Superior temporal gyrus (tissue), 1 donor: ENCODE measurements around the gene FYB1.
"Not testable (repeated sequence)": the region's sequence is repeated elsewhere in the genome, so short reads cannot be mapped to it uniquely, and the experiment has no call there.

Source experiments
- DNase-seq: peaks from one replicate; pipeline ENCODE4 v3.0.0-alpha.2; 2016; ENCODE audit errors: extremely low spot score

FYB1 gene

DNA sequence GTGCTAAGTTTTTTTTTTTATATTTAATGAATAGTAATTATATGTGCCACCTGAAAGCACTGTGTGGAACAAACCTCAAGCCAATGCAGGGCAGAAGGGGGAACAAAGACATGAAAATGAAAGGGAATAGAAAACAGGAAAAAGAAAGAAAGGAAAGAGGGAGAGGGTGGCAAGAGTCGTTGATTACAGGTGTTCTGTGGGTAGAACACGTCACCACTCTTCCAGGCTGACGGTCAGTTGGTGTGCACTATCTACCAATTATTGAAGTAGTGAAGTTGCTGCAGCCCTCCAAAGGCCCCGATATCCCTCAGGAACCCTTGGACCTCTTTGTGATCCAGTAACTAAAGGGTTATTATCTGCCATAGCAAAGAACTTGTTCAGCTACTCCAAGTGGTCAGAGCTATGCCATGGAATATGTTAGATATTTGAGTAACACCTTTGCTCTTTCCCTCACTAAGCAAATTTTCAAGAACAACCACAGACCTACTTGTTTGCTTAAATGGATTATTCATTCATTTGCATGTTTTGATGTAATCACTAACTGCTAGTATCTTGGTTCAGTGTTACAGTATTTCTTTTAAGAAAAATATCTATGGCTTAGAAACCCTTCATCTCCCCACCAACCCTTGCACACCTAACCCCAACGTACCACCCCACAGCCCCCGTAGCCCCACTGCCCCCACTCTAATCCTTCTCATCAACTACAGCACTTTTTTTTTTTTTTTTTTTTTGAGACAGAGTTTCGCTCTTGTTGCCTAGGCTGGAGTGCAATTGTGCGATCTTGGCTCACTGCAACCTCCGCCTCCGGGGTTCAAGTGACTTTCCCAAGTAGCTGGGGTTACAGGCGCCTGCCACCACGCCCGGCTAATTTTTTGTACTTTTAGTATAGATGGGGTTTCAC is 31.3 kb downstream of the FYB1 start:
- DNase-seq, result no peak

DNA sequence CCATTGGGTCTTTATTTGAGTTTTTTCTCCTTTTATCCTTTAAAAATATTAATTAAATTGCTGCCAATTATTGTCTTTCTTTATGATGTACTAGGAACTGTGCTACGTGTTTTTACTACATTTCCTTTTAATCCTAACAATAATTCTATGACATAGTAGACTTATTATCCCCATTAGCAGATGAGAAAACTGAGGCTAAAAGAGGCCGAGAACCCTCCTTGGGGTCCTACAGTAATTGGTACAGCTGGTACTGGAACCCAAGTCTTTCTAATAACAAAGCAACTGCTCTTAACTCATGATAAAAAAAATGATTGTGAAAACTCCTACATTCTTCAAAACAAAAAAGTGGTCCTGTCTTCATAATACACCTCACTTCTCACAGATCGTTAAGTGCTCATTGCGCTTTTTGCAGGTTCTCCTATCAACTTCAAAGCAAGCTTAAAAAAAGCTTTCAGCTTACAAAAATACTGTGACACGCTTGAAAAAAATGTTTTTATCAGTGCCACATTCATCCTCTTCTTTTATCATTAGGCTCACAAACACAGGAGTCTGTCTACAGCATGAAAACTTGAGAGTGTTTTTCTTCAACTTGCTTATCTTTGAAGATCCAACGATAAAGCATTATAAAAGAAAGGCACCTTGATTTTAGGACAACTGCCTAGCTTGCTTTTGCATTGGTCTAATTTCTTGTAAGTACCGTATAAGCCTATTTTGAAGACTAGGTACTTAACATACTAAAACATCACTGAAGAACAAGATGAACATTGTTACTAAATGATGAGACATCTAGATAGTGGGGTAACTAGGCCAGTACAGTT is 32.4 kb downstream of the FYB1 start:
- no peak for DNase-seq

DNA sequence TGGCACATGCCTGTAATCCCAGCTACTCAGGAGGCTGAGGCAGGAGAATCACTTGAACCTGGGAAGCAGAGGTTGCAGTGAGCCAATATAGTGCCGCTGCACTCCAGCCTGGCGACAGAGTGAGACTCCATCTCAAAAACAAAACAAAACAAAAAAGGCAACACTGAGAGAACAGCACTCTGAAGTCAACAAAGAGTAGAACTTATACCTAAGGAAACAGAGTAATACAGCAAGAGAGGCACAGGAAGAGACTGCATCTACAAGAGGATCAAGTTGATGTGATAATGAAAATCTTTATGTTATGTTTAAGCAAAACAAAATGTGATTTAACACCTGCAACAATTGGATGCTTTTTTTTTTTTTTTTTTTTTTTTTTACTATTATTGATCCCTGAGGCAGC is 33.1 kb downstream of the FYB1 start:
- no peak for DNase-seq

DNA sequence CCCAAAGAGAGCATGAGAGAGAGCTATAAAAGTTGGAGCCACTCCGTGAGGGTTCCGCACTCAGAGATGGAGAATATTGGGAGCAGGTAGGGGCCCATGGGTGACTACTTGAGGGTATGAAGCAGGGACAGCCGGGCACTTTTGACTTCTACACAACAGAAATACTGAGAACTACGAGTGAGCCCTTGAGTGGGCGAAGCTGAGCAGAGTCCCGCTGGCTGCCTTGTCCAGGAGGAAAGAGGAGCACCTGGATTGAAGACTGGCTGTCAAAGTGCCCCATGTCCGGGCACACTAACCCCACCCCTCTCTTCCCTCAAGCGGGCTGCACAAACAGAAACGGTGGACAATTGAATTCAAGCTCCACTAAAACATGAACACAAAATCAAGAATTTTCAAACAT is 33.6 kb downstream of the FYB1 start:
- no peak for DNase-seq

DNA sequence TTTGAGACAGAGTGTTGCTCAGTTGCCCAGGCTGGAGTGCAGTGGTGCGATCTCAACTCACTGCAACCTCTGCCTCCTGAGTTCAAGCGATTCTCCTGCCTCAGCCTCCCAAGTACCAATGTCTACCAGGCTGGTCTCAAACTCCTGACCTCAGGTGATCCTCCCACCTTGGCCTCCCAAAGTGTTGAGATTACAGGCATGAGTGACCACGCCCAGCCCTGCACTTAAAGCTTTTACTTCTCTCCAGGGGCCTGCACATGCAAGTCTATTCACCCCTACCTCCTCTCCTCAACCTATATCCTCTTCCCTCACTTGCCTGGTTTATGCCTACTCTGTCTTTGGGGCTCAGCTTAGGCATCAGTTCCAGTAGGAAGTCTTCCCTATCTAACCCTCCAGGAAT is 39.8 kb downstream of the FYB1 start:
- DNase-seq, result not testable (repeated sequence)

DNA sequence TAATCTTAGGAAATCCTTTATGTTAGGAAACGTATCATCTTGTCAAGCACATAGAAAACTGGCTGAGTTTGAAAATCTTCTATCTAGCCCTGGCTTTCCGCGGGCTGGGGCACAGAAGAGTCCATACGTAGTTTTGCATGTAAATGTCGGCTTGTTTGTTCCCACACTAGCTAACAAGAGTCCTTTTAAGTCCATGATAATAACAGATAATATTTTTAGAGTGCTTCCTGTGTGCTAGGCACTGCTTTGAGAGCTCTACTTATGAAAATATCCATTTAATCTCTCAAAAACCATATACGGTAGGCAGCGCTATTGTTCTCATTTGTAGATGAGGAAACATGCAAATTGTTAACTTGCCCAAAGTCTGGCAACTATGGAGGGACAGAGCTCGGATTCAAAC is 40.5 kb downstream of the FYB1 start:
- DNase-seq, result no peak

DNA sequence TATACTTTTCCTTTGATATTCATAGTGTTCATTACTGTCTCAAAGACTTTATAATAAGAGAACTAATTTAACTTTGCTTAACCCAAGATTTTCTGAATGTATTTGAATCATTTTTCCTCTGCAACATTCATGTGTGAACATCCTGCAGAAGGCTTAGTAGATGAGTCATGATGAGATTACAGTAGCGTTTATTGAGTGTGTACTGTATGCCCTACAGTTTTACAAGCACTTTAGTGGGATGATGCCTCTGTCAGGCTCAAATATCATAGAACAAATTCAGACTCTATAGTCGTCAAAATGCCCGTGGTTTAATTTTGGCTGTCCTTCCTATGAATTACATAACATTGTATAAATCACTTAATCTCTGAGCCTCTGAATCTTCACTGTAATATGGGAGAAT is 41.2 kb downstream of the FYB1 start:
- DNase-seq, result no peak

DNA sequence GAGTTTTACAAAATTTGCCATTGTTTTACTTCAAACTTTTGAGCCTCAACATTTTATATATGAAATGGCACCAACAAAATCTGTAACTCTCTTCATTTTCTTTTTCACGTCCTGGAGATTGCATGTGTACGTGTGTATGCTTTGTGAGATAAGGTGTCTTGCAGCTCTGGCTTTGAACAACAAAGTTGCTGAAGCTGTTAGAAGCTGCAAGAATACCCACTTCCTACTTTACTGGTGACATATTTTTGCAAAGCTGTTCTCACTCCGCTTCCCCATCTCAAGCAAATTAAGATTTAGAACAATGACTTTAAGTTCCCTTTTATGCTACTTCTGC is 41.8 kb downstream of the FYB1 start:
- no peak for DNase-seq

DNA sequence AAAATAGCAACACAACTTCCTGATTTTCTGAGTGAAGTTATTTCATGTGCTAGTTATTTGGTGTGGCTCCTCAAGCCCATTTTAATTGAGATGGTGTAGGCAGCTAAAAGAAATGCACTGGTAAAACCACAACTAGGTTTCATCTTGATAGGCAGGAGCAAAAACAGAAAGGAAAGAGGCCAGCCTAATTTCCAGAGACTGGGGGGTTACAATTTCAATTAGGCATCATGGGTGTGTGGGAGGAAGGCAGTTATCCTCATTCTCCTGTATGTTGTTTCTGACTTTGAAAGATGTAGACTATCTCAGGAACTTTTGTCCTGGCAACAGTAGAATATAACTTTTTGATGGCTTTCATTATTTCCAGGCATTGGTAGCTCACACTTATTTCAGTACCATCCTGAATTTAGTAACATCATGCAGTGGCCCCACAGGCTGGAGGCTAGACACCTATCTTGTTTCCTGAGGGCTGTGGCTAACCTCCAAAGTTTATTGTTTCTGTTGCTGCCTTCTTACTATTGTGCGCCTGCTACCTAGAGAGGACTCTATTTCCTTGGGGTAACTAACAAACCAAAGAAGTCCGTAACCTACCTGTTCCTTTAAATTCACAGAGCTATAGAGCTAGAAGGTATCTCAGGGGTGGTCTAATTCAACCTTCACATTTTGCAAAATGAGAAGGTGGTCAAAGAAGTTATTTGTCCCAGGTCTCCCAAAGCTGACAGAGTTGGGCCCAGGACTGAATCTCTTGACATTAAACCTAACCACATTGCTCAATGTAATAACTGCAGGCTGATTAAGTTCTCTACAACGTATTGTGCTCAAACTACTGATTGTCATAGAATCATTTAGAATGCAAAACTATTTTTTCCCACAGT is 42.4 kb downstream of the FYB1 start:
- DNase-seq, result no peak

DNA sequence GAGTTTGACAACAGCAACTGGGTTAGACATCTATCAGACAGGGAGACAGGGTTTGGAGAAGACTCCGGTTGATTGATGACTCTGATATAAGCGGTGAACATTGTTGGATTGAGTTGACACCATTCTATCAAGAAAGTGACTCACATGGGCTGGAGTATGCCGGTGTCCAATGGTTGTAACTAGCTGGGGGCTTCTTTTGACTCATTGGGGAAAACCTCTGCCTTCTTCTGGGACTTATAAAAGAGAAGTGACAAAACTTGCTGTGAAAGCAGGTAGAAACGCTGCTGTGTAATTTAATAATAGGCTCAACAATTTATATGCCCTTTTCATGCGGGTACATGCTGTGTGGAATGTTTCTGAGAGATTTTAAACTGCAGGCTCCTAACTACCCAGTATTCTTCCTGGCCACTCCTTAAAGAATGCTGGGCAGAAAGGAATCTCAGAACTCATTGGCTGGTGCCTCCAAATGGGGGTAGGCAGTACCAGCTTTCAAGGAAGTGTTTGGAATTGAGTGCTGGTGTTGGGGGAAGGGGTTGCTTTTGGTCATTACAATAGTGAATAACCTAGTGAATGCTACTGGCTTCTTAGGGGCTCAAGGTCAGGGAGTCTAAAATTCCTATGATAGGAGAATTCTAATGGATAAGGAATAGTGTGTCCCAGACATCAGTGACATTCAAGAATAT is 43.9 kb downstream of the FYB1 start:
- no peak for DNase-seq

DNA sequence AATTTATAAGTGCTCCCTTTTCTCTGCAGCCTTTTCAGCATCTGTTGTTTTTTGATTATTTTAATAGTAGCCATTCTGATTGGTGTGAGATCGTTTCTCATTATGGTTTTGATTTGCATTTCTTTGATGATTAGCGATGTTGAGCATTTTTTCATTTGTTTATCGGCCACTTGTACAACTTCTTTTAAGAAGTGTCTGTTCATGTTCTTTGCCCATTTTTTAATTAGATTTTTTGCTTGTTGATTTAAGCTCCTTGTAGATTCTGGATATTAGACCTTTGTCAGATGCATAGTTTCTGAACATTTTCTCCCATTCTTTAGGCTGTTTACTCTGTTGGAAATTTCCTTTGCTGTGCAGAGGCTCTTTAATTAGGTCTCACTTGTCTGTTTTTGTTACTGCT is 46.3 kb downstream of the FYB1 start:
- no peak for DNase-seq

DNA sequence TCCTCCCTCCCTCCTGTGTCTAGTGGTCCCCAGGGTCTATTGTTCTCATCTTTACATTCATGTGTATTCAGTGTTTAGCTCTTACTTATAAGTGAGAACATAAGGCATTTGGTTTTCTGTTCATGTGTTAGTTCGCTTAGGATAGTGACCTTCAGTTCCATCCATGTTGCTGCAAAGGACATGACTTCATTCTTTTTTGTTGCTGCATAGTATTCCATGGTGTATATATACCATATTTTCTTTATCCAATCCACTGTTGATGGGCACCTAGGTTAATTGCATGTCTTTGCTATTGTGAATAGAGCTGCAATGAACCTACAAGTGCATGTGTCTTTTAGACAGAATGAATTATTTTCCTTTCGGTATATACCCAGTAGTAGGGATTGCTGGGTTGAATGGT is 46.8 kb downstream of the FYB1 start:
- DNase-seq, result no peak

DNA sequence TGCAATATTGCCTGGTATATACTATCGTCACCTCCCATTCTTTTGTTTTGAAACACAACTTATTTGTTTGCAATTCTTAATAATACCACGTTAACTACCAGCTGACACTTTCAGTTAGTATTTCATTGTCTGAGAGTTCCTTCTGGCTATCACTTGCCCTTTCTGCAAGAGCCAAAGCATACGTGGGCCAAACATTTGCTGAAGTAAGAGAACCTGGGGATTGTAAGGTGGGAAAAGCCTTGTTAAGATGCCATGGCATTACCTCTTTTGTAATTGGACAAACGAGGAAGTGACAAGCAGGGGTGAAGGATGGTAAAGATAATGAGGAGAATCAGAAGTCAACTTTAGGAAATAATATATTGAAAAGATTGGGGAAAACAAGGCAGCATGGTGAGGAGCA is 47.7 kb downstream of the FYB1 start:
- DNase-seq, result no peak

DNA sequence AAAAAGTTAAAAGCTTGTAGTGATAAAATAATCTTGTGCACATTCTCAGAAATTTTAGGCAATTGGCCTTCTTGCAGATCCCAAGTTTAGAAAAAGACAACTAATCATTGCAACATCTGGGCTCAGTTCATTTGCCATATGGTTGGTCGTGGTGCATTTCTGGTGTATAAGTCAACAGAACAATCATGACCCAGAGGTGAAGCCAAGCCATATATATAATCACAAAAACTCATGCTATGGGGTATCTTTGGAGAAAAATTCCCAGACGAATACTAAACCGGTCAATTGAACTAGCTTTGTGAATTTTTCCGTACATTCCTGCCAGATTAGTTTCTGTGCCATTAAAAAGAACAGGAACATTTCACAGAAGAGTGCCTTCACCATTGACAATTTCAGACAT is 50.3 kb downstream of the FYB1 start:
- DNase-seq, result no peak

DNA sequence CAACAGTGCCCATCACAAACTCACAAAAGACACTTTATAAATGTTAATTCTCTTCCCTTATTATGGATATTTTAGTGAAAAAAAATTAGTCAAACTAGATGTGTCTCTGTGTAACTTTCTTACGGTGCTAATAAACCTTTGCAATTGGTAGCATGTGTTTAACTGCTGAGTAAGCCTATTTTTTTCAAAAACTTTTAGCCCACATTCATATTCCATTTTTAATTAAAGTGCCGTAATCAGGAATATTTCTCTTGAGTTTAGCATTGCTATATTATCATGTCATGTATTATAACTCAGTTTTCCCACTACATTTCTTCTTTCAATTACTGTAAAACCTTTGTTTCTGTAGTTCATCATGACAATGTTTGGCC is 51.4 kb downstream of the FYB1 start:
- DNase-seq, result no peak

DNA sequence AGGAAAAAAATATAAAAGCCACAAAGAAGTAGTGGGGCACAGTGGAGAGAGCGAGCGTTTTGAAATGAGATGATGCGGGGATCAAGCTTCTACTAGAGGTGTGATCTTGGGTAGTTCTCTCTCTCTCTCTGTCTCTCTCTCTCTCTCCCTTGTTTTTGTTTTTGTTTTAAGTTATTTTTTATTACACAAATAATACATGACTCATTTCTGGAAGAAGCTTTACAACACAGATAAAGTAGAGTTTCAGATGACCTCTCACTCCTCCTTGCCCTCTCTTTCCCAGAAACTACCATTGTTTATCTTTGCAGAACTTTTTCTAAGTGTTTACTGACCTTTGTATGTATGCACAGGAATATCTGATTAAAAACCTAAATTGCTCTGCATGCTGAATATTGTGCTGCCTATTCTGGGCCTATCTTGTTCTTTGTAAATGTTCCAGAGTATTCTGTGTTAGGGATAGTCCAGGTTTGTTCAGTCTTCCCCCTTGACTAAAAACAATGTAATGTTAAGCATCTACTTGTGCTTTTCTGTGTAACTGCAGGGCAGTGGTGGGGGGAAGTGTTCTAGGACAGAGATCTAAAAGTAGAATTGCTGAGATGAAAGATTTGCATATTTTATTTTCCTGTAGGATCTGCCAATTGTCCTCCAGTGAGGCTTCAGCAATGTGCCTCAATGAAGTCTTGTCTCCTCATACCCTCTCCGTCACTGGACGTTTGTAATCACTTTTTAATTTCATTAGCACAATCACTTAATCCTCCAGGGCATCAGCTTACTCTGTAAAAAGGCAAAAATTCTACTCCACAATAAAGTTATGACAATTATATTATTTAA is 52.0 kb downstream of the FYB1 start:
- DNase-seq, result no peak

DNA sequence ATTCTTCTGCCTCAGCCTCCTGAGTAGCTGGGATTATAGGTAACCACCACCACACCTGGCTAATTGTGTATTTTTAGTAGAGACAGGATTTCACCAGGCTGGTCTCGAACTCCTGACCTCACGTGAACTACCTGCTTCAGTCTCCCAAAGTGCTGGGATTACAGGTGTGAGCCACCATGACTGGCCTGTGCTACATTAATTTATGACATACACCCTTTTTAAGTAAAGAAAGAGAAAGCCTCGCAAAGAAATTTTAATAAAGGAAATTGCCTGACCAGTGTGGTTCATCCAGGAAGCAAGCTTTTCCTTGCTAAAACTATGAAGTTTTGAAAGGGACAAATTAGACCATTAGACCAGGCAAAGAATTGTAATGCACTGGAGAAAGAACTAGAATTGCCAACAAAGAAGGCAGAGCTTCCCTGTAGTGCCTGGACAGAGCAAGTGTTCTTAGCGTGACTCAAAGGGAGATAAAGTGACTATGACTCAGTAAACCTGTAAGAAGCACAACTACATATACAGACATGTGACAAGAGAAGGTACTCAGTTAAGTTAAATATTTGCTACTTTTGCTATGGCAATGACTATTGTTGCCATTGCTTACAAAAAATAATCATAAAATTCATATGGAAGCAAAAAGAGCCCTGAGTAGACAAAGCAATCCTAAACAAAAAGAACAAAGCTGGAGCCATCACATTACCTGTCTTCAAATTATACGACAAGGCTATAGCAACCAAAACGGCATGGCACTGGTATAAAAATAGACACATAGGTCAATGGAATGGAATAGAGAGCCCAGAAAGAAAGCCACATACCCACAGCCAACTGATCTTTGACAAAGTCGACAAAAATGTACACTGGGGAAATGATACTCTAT is 54.6 kb downstream of the FYB1 start:
- no peak for DNase-seq

DNA sequence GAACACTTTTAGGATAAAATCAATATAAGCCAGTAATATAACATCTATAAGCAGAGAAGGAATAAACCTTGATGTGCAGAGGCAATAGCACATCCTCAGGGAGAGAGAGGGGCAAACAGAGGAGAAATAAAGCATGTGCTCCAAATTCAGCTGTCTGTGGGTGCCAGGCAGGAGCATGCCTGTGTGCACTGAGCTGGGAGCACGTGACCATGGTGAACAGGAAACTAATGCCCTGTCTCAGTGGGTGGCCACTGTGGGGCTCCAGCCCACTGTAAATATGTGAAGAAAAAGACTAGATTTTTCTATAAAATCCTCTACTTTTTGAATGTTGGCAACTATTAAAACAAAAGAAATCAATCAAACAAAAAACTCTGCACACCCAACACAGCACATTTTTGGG is 55.3 kb downstream of the FYB1 start:
- DNase-seq, result no peak

DNA sequence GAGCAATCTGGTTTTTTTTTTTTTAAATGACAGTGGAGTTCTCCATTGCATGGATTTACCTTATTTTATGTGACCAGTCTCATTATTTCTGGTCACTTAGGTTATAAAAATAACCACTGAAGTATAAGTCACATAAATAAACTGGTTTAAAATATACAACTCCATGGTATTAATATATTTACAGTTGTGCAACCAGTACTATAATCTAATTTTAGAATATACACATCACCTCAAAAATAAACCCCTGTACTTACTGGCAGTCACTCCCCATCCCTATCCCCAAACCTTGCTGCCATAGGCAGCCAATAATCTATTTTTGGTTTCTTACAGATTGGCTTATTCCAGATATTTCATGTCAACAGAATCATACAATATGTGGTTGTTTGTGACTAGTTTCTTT is 57.8 kb downstream of the FYB1 start:
- no peak for DNase-seq
